ENCODE data around the gene PLEKHA4. TPM values are rescaled to one million over a fixed set of nuclear protein-coding genes. Genes with fewer than 3 reads are reported as not detected.
"Not testable (repeated sequence)": the region's sequence is repeated elsewhere in the genome, so short reads cannot be mapped to it uniquely, and the experiment has no call there.

PLEKHA4 gene
- total RNA-seq, 2 donors from 2014 or later: 6.5 to 21.1 TPM

DNA sequence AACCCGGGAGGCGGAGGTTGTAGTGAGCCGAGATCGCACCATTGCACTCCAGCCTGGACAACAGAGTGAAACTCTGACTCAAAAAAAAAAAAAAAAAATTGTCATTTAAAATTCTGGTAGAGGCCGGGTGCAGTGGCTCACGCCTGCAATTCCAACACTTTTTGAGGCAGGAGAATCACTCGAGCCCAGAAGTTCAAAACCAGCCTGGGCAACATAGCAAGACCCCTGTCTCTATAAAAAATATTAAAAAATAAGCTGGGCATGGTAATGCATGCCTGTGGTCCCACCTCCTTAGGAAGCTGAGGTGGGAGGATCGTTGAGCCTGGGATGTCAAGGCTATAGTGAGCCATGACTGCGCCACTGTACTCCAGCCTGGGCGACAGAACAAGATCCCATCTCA is 37.9 kb upstream of the PLEKHA4 start:
- Histone ChIP-seq H3K27ac (no peak overlapping the region), H3K36me3 (replicated peaks in 1 of 2; ENCODE audit: insufficient read depth in 1 of 2, low read depth in 2 of 2) (peaks cover 0 to 13% of the 10 kb centered on the region in 2 donors), H3K4me1 (peaks cover 13% of the 10 kb centered on the region), H3K27me3 (no peaks in the 10 kb centered on the region), H3K9me3 (no peaks in the 10 kb centered on the region), H3K4me3 (no peak overlapping the region)
- DNase-seq (no peak), ATAC-seq (no peak)
- intact Hi-C loops (cut with DNase I): no loop called here
- TF ChIP-seq, protein P1, sequence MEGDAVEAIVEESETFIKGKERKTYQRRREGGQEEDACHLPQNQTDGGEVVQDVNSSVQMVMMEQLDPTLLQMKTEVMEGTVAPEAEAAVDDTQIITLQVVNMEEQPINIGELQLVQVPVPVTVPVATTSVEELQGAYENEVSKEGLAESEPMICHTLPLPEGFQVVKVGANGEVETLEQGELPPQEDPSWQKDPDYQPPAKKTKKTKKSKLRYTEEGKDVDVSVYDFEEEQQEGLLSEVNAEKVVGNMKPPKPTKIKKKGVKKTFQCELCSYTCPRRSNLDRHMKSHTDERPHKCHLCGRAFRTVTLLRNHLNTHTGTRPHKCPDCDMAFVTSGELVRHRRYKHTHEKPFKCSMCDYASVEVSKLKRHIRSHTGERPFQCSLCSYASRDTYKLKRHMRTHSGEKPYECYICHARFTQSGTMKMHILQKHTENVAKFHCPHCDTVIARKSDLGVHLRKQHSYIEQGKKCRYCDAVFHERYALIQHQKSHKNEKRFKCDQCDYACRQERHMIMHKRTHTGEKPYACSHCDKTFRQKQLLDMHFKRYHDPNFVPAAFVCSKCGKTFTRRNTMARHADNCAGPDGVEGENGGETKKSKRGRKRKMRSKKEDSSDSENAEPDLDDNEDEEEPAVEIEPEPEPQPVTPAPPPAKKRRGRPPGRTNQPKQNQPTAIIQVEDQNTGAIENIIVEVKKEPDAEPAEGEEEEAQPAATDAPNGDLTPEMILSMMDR (IDR thresholded peaks at IDR 0.05): no peak
- no peak for TF ChIP-seq POLR2A (IDR thresholded peaks at IDR 0.05)
- 96 to 98% methylated on average over 10 of the region's 10 CpGs for WGBS, 2 donors

DNA sequence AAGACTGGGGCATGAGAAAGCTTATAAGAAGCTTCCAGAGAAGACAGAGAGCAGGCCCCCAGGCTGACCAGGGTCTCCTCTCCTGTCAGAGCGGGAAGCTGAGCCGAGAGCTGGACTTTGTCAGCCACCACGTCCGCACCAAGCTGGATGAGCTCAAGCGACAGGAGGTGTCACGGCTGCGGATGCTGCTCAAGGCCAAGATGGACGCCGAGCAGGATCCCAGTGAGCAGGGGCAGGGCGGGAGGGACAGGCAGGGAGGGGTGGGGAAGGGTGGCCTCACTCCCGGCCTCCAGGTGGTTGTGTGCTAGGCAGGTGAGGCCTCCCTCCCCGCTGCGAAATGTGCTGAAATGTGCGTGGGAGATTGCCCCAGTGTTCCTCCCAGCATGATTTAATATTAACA is 37.2 kb upstream of the PLEKHA4 start:
- H3K4me3 ChIP-seq: no peak overlapping the region
- intact Hi-C loops (cut with DNase I): no loop called here
- H3K4me1 ChIP-seq: peaks cover 20% of the 10 kb centered on the region
- TF ChIP-seq, protein P1 (IDR thresholded peaks at IDR 0.05): no peak
- no peak for TF ChIP-seq POLR2A (IDR thresholded peaks at IDR 0.05)
- peaks cover 0 to 12% of the 10 kb centered on the region in 2 donors for H3K36me3 ChIP-seq (replicated peaks in 1 of 2; ENCODE audit: insufficient read depth in 1 of 2, low read depth in 2 of 2)
- ATAC-seq (no peak), DNase-seq (no peak)
- WGBS, 2 donors: 86 to 94% methylated on average over 5 to 14 of the region's 14 CpGs
- no peak overlapping the region for H3K27ac ChIP-seq
- H3K27me3 ChIP-seq: no peaks in the 10 kb centered on the region
- no peaks in the 10 kb centered on the region for H3K9me3 ChIP-seq

DNA sequence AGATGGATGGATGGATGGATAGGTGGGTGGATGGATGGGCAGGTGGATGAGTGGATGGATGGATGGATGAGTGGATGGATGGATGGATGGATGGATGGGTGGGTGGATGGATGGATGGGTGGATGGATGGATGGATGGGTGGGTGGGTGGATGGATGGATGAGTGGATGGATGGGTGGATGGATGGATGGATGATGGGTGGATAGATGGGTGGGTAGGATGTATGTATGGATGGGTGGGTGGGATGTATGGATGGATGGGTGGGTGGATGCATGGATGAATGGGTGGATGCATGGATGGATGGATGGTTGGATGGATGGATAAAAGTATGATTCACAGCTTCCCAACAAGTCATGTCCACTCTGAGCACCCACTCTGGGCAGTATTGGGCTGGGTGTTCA is 35.4 kb upstream of the PLEKHA4 start:
- H3K27ac ChIP-seq; H3K36me3 ChIP-seq (replicated peaks in 1 of 2; ENCODE audit: insufficient read depth in 1 of 2, low read depth in 2 of 2); DNase-seq; ATAC-seq; H3K4me3 ChIP-seq; H3K9me3 ChIP-seq; H3K27me3 ChIP-seq; intact Hi-C loops (cut with DNase I): not testable (repeated sequence)
- peaks cover 22% of the 10 kb centered on the region for H3K4me1 ChIP-seq

DNA sequence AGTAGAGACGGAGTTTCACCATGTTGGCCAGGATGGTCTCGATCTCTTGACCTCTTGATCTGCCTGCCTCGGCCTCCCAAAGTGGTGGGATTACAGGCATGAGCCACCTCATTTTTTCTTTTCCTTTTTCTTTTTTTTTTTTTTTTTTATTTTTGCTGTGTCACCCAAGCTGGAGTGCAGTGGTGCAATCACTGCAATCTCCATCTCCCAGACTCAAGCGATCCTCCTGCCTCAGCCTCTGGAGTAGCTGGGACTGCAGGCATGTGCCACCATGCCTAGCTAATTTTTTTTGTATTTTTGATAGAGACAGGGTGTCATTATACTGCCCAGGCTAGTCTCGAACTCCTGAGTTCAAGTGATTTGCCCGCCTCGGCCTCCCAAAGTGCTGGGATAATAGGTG is 33.9 kb upstream of the PLEKHA4 start:
- intact Hi-C loops (cut with DNase I); H3K36me3 ChIP-seq (replicated peaks in 1 of 2; ENCODE audit: insufficient read depth in 1 of 2, low read depth in 2 of 2); DNase-seq; ATAC-seq; H3K9me3 ChIP-seq; H3K4me3 ChIP-seq; H3K27ac ChIP-seq; H3K27me3 ChIP-seq: not testable (repeated sequence)
- H3K4me1 ChIP-seq: peaks cover 22% of the 10 kb centered on the region
- 93 to 98% methylated on average over 7 of the region's 7 CpGs for WGBS, 2 donors

DNA sequence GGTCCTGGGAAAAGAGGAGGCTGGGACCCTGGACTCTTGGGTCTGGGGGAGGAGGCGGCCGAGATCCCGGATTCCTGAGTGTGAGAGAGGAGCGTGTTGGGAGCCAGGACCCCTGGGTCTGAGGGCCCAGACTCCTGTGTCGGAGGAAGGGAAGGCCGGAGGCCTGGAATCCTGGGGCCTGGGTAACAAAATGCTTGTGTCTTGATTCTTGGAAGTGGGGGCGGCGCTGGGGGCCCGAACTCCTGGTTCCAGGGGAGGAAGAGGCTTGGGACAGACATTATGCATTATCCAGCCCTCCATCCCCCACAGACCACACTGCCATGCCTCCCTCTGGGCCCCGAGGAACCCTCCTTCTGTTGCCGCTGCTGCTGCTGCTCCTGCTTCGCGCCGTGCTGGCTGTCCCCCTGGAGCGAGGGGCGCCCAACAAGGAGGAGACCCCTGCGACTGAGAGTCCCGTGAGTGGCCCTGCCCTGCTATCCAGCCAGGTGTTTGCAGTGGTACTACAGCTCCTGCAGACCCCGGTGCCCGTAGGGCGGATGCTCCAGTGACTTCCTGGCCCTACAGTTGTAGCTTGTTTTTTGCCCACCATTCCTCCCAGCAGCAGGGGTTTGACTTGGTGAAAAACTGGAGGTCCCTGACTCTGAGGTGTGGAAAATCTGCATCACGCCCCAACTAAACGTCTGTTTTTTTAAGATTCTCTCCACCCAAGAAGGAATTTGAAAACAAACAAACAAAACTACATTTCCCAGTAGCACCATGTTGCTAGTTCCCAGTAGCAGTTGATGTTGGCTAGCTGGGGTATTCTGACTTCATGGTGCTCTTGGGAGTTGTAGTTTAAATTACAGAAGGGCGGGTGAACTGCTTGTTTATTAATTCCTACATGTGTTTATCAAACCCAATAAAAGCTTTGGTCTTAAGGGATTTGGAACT is 32.3 kb upstream of the PLEKHA4 start:
- Histone ChIP-seq H3K4me3 (peak overlapping the region; percentile 31 to 71), H3K27me3 (no peaks in the 10 kb centered on the region), H3K9me3 (no peaks in the 10 kb centered on the region), H3K36me3 (replicated peaks in 1 of 2; ENCODE audit: insufficient read depth in 1 of 2, low read depth in 2 of 2) (peaks cover 0 to 6% of the 10 kb centered on the region in 2 donors), H3K27ac (peak overlapping the region; percentile 26 to 83 (median 64)), H3K4me1 (peaks cover 22% of the 10 kb centered on the region)
- 10 to 43% methylated on average over 10 to 24 of the region's 24 CpGs for WGBS, 2 donors
- DNase-seq (no peak), ATAC-seq (no peak)
- intact Hi-C loops (cut with DNase I): no loop called here
- TF ChIP-seq, protein P1 (IDR thresholded peaks at IDR 0.05): no peak
- TF ChIP-seq POLR2A (IDR thresholded peaks at IDR 0.05): no peak
